GM23338 (cell line): ENCODE measurements around the gene OTOP2. TPM values are rescaled to one million over a fixed set of nuclear protein-coding genes. Genes with fewer than 3 reads are reported as not detected.

Source experiments
- ATAC-seq: fragments of 200-7000 bp; cut with Tn5 transposase; 3 replicates; pipeline ENCODE4 v1.9.1; 2020
- DNase-seq: peaks from one replicate; pipeline ENCODE4 v3.0.0-alpha.2; 2015; ENCODE audit warnings: low spot score
- H2AFZ ChIP-seq: fragments of 200-600 bp; sonication (generic); 2 replicates; pipeline ENCODE4 v1.8.0; 2016; ENCODE audit warnings: antibody characterized with exemption, mild to moderate bottlenecking, moderate library complexity
- H3F3A ChIP-seq: fragments of 200-600 bp; sonication (generic); replicated peaks from 2 replicates; pipeline ENCODE4 v1.8.0; 2017; ENCODE audit warnings: antibody characterized with exemption, mixed run types, low read depth
- H3K27ac ChIP-seq: fragments of 200-600 bp; sonication (generic); 2 replicates; pipeline ENCODE4 v1.6.1; 2016; ENCODE audit warnings: low read depth
- H3K27me3 ChIP-seq: fragments of 200-600 bp; sonication (generic); 2 replicates; pipeline ENCODE4 v1.8.0; 2016; ENCODE audit warnings: mild to moderate bottlenecking, mixed run types, moderate library complexity; ENCODE audit not compliant: insufficient read depth
- H3K36me3 ChIP-seq: fragments of 200-600 bp; sonication (generic); 2 replicates; pipeline ENCODE4 v1.8.0; 2016; ENCODE audit warnings: mild to moderate bottlenecking; ENCODE audit not compliant: insufficient read depth
- H3K4me1 ChIP-seq: fragments of 200-600 bp; sonication (generic); 2 replicates; pipeline ENCODE4 v1.8.0; 2016; ENCODE audit warnings: mild to moderate bottlenecking, moderate library complexity; ENCODE audit not compliant: insufficient read depth
- H3K4me2 ChIP-seq: fragments of 200-600 bp; sonication (generic); 2 replicates; pipeline ENCODE4 v1.7.1; 2017; ENCODE audit warnings: mixed run types
- H3K4me3 ChIP-seq: fragments of 200-600 bp; sonication (generic); 2 replicates; pipeline ENCODE4 v1.6.1; 2016; ENCODE audit warnings: mixed run types
- H3K79me2 ChIP-seq: fragments of 200-600 bp; sonication (generic); replicated peaks from 2 replicates; pipeline ENCODE4 v1.8.0; 2017; ENCODE audit warnings: mild to moderate bottlenecking; ENCODE audit not compliant: insufficient read depth
- H3K9me2 ChIP-seq: fragments of 200-600 bp; sonication (generic); 2 replicates; pipeline ENCODE4 v1.8.0; 2017; ENCODE audit not compliant: insufficient read depth
- H4K20me1 ChIP-seq: fragments of 200-600 bp; sonication (generic); replicated peaks from 2 replicates; pipeline ENCODE4 v1.8.0; 2017; ENCODE audit warnings: mild to moderate bottlenecking; ENCODE audit not compliant: insufficient read depth
- H3K27ac Mint-ChIP-seq: 2 replicates; pipeline ENCODE4 v1.8.0; 2020; ENCODE audit warnings: inconsistent platforms, mild to moderate bottlenecking, moderate library complexity, mixed read lengths
- H3K27me3 Mint-ChIP-seq: 3 replicates; pipeline ENCODE4 v1.8.0; 2022; ENCODE audit warnings: low read depth, mild to moderate bottlenecking, moderate library complexity, mixed read lengths, inconsistent platforms; ENCODE audit not compliant: insufficient read depth, poor library complexity
- H3K36me3 Mint-ChIP-seq: 3 replicates; pipeline ENCODE4 v1.8.0; 2021; ENCODE audit warnings: low read depth, mild to moderate bottlenecking, inconsistent platforms, moderate library complexity, mixed read lengths
- H3K4me1 Mint-ChIP-seq: 3 replicates; pipeline ENCODE4 v1.8.0; 2020; ENCODE audit warnings: mild to moderate bottlenecking, inconsistent platforms, mixed read lengths
- H3K4me3 Mint-ChIP-seq: 3 replicates; pipeline ENCODE4 v1.8.0; 2021; ENCODE audit warnings: moderate library complexity, mild to moderate bottlenecking, inconsistent platforms, mixed read lengths
- H3K9me3 Mint-ChIP-seq: 3 replicates; pipeline ENCODE4 v1.8.0; 2020; ENCODE audit warnings: moderate library complexity, mild to moderate bottlenecking, inconsistent platforms, mixed read lengths
- CREB1 ChIP-seq: fragments of 250-450 bp; sonication (Bioruptor Pico); IDR thresholded peaks from 2 replicates; pipeline ENCODE4 v1.5.0; 2020; ENCODE audit warnings: low read depth, mild to moderate bottlenecking, moderate library complexity
- EZH2 ChIP-seq: fragments of 200-600 bp; sonication (generic); IDR thresholded peaks from one replicate; pipeline ENCODE4 v1.8.0; 2017; ENCODE audit warnings: antibody characterized with exemption, mild to moderate bottlenecking, low read depth; ENCODE audit not compliant: unreplicated experiment
- EZH2phosphoT487 ChIP-seq: fragments of 200-600 bp; sonication (generic); IDR thresholded peaks from one replicate; pipeline ENCODE4 v1.8.1; 2018; ENCODE audit warnings: antibody characterized with exemption; ENCODE audit not compliant: unreplicated experiment
- JUNB ChIP-seq: IDR thresholded peaks from one replicate; pipeline ENCODE4 v1.6.1; 2016; ENCODE audit warnings: antibody characterized with exemption; ENCODE audit not compliant: unreplicated experiment
- NANOG ChIP-seq: IDR thresholded peaks from 2 replicates; pipeline ENCODE4 v1.6.1; 2016; ENCODE audit warnings: antibody characterized with exemption, borderline replicate concordance
- POLR2AphosphoS5 ChIP-seq: IDR thresholded peaks from 2 replicates; pipeline ENCODE4 v1.6.1; 2016; ENCODE audit warnings: antibody characterized with exemption, low read depth
- ZNF114 ChIP-seq: fragments of 250-450 bp; sonication (Bioruptor Pico); IDR thresholded peaks from 2 replicates; pipeline ENCODE4 v1.5.0; 2020; ENCODE audit warnings: mild to moderate bottlenecking, moderate library complexity
- ZNF331 ChIP-seq: fragments of 250-450 bp; sonication (Bioruptor Pico); IDR thresholded peaks from 2 replicates; pipeline ENCODE4 v1.5.0; 2020; ENCODE audit warnings: low read depth, mild to moderate bottlenecking, moderate library complexity
- polyA plus RNA-seq: library from polyadenylated mRNA; unstranded; fragments of >200 nt; fragmentation: Nextera tagmentation; extraction: Ambion mirVana; gene quantifications from 2 replicates; pipeline ENCODE4 v1.2.1, GENCODE V29; 2016
- total RNA-seq: library from RNA; depleted of rRNA; stranded (reverse); fragments of >200 nt; shearing (Covaris generic); gene quantifications from 2 replicates; pipeline ENCODE4 v1.2.3, GENCODE V29; 2014
- TF ChIP-seq, protein P1 (sequence below): IDR thresholded peaks from one replicate; pipeline ENCODE4 v1.6.1; 2018; ENCODE audit warnings: antibody characterized with exemption; ENCODE audit not compliant: unreplicated experiment
- TF ChIP-seq, protein P2 (sequence below): fragments of 250-450 bp; sonication (Bioruptor Pico); IDR thresholded peaks from 2 replicates; pipeline ENCODE4 v1.5.0; 2020; ENCODE audit warnings: mild to moderate bottlenecking, moderate library complexity
- TF ChIP-seq, protein P3 (sequence below): IDR thresholded peaks from 2 replicates; pipeline ENCODE4 v1.6.1; 2016; ENCODE audit warnings: antibody characterized with exemption
- TF ChIP-seq, protein P4 (sequence below), 2 experiments: fragments of 200-600 bp in 1 of 2; sonication (generic) in 1 of 2; conservative IDR thresholded peaks; 2 replicates each; pipeline versions ENCODE4 v1.5.1 to v1.6.1; 2016 to 2017; ENCODE audit warnings: antibody characterized with exemption in 2 of 2, low read depth in 2 of 2, mild to moderate bottlenecking in 2 of 2, moderate library complexity in 1 of 2

OTOP2 gene
- total and polyA plus RNA-seq, 2 experiments from 2014 or later: not detected

DNA sequence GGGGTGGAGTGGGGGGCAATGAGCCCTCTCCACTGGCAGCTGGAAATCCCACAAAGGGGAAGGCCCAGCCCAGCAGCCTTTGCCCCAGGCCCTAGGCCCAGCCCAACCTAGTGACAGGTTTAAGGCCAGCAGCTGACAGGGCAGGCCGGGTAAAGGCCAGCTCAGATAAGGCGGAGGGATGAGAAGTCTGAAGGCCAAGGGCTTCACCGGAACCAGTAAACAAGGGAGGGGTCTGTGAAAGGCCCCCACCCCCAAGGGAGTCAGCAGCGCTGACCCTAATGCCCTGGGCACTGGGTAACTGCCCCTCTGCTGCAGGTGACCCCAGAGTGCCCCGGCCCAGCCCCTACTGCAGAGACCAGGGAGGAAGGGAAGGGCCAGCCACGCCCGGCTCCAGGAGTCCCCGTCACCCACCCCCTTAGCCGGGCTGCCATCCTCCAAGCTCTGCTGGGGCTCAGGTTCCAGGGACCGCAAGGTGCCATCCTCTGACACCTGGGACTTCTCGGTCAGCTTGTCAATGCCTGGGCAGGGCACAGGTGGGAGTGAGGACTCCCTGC, 29.1 kb downstream of the OTOP2 start (continued):
- TF ChIP-seq, protein P1, sequence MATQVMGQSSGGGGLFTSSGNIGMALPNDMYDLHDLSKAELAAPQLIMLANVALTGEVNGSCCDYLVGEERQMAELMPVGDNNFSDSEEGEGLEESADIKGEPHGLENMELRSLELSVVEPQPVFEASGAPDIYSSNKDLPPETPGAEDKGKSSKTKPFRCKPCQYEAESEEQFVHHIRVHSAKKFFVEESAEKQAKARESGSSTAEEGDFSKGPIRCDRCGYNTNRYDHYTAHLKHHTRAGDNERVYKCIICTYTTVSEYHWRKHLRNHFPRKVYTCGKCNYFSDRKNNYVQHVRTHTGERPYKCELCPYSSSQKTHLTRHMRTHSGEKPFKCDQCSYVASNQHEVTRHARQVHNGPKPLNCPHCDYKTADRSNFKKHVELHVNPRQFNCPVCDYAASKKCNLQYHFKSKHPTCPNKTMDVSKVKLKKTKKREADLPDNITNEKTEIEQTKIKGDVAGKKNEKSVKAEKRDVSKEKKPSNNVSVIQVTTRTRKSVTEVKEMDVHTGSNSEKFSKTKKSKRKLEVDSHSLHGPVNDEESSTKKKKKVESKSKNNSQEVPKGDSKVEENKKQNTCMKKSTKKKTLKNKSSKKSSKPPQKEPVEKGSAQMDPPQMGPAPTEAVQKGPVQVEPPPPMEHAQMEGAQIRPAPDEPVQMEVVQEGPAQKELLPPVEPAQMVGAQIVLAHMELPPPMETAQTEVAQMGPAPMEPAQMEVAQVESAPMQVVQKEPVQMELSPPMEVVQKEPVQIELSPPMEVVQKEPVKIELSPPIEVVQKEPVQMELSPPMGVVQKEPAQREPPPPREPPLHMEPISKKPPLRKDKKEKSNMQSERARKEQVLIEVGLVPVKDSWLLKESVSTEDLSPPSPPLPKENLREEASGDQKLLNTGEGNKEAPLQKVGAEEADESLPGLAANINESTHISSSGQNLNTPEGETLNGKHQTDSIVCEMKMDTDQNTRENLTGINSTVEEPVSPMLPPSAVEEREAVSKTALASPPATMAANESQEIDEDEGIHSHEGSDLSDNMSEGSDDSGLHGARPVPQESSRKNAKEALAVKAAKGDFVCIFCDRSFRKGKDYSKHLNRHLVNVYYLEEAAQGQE: no peak
- TF ChIP-seq NANOG (no peak), CREB1 (CRISPR knock-in tag) (no peak), JUNB (no peak), ZNF114 (CRISPR knock-in tag) (no peak), EZH2 (no peak), ZNF331 (CRISPR knock-in tag) (no peak)

DNA sequence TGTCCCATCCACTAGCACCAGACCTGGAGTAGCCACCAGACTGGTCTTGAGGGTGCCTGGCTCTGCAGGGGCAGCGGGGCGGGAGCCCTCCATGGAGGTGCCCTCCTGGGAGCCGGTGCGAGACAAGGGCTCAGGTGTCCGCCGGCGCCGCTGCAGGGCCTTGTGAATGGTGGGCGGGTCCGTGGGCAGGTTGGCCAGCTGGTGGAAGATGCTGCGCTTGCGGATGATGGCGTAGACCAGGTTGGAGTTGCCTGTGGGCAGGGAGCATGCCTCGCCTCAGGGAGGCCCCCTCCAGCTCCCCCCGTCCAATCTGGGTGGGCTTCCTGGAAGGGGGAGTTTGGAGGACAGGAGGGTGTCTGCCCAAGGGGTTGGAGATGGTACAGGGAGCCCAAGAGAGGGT, 30.0 kb downstream of the OTOP2 start:
- Histone ChIP-seq H2AFZ (no peak overlapping the region), H3K79me2 (no peaks in the 10 kb centered on the region), H4K20me1 (no peaks in the 10 kb centered on the region), H3K36me3 (no peaks in the 10 kb centered on the region), H3F3A (no peaks in the 10 kb centered on the region), H3K27me3 (peaks cover 6% of the 10 kb centered on the region; the same call in 1 of the 2 replicates), H3K4me2 (no peak overlapping the region), H3K4me3 (no peak overlapping the region), H3K27ac (no peak overlapping the region), H3K4me1 (peaks cover 5% of the 10 kb centered on the region; the same call in 1 of the 2 replicates), H3K9me2 (no peaks in the 10 kb centered on the region)
- ATAC-seq (no peak), DNase-seq (no peak)
- no peak overlapping the region for H3K27ac Mint-ChIP-seq
- no peak overlapping the region for H3K4me3 Mint-ChIP-seq
- H3K4me1 Mint-ChIP-seq: peaks cover 9% of the 10 kb centered on the region; the same call in 2 of the 3 replicates
- H3K9me3 Mint-ChIP-seq: no peaks in the 10 kb centered on the region
- no peaks in the 10 kb centered on the region for H3K36me3 Mint-ChIP-seq
- peaks cover 13% of the 10 kb centered on the region for H3K27me3 Mint-ChIP-seq
- no peak for TF ChIP-seq POLR2AphosphoS5
- no peak for TF ChIP-seq JUNB
- TF ChIP-seq CREB1 (CRISPR knock-in tag): no peak
- TF ChIP-seq, protein P2, sequence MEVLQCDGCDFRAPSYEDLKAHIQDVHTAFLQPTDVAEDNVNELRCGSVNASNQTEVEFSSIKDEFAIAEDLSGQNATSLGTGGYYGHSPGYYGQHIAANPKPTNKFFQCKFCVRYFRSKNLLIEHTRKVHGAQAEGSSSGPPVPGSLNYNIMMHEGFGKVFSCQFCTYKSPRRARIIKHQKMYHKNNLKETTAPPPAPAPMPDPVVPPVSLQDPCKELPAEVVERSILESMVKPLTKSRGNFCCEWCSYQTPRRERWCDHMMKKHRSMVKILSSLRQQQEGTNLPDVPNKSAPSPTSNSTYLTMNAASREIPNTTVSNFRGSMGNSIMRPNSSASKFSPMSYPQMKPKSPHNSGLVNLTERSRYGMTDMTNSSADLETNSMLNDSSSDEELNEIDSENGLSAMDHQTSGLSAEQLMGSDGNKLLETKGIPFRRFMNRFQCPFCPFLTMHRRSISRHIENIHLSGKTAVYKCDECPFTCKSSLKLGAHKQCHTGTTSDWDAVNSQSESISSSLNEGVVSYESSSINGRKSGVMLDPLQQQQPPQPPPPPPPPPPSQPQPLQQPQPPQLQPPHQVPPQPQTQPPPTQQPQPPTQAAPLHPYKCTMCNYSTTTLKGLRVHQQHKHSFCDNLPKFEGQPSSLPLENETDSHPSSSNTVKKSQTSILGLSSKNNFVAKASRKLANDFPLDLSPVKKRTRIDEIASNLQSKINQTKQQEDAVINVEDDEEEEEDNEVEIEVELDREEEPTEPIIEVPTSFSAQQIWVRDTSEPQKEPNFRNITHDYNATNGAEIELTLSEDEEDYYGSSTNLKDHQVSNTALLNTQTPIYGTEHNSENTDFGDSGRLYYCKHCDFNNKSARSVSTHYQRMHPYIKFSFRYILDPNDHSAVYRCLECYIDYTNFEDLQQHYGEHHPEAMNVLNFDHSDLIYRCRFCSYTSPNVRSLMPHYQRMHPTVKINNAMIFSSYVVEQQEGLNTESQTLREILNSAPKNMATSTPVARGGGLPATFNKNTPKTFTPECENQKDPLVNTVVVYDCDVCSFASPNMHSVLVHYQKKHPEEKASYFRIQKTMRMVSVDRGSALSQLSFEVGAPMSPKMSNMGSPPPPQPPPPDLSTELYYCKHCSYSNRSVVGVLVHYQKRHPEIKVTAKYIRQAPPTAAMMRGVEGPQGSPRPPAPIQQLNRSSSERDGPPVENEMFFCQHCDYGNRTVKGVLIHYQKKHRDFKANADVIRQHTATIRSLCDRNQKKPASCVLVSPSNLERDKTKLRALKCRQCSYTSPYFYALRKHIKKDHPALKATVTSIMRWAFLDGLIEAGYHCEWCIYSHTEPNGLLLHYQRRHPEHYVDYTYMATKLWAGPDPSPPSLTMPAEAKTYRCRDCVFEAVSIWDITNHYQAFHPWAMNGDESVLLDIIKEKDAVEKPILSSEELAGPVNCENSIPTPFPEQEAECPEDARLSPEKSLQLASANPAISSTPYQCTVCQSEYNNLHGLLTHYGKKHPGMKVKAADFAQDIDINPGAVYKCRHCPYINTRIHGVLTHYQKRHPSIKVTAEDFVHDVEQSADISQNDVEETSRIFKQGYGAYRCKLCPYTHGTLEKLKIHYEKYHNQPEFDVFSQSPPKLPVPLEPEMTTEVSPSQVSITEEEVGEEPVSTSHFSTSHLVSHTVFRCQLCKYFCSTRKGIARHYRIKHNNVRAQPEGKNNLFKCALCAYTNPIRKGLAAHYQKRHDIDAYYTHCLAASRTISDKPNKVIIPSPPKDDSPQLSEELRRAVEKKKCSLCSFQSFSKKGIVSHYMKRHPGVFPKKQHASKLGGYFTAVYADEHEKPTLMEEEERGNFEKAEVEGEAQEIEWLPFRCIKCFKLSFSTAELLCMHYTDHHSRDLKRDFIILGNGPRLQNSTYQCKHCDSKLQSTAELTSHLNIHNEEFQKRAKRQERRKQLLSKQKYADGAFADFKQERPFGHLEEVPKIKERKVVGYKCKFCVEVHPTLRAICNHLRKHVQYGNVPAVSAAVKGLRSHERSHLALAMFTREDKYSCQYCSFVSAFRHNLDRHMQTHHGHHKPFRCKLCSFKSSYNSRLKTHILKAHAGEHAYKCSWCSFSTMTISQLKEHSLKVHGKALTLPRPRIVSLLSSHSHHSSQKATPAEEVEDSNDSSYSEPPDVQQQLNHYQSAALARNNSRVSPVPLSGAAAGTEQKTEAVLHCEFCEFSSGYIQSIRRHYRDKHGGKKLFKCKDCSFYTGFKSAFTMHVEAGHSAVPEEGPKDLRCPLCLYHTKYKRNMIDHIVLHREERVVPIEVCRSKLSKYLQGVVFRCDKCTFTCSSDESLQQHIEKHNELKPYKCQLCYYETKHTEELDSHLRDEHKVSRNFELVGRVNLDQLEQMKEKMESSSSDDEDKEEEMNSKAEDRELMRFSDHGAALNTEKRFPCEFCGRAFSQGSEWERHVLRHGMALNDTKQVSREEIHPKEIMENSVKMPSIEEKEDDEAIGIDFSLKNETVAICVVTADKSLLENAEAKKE: no peak
- TF ChIP-seq, protein P3, sequence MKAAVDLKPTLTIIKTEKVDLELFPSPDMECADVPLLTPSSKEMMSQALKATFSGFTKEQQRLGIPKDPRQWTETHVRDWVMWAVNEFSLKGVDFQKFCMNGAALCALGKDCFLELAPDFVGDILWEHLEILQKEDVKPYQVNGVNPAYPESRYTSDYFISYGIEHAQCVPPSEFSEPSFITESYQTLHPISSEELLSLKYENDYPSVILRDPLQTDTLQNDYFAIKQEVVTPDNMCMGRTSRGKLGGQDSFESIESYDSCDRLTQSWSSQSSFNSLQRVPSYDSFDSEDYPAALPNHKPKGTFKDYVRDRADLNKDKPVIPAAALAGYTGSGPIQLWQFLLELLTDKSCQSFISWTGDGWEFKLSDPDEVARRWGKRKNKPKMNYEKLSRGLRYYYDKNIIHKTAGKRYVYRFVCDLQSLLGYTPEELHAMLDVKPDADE: no peak
- TF ChIP-seq, protein P4, sequence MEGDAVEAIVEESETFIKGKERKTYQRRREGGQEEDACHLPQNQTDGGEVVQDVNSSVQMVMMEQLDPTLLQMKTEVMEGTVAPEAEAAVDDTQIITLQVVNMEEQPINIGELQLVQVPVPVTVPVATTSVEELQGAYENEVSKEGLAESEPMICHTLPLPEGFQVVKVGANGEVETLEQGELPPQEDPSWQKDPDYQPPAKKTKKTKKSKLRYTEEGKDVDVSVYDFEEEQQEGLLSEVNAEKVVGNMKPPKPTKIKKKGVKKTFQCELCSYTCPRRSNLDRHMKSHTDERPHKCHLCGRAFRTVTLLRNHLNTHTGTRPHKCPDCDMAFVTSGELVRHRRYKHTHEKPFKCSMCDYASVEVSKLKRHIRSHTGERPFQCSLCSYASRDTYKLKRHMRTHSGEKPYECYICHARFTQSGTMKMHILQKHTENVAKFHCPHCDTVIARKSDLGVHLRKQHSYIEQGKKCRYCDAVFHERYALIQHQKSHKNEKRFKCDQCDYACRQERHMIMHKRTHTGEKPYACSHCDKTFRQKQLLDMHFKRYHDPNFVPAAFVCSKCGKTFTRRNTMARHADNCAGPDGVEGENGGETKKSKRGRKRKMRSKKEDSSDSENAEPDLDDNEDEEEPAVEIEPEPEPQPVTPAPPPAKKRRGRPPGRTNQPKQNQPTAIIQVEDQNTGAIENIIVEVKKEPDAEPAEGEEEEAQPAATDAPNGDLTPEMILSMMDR (conservative IDR thresholded peaks at IDR 0.05; ENCODE audit: low read depth in 2 of 2): no peak
- TF ChIP-seq ZNF114 (CRISPR knock-in tag): no peak
- no peak for TF ChIP-seq EZH2phosphoT487
- TF ChIP-seq EZH2: no peak
- no peak for TF ChIP-seq ZNF331 (CRISPR knock-in tag)
- TF ChIP-seq NANOG: no peak
